ENCODE results near the gene AK9.

AK9 gene

DNA sequence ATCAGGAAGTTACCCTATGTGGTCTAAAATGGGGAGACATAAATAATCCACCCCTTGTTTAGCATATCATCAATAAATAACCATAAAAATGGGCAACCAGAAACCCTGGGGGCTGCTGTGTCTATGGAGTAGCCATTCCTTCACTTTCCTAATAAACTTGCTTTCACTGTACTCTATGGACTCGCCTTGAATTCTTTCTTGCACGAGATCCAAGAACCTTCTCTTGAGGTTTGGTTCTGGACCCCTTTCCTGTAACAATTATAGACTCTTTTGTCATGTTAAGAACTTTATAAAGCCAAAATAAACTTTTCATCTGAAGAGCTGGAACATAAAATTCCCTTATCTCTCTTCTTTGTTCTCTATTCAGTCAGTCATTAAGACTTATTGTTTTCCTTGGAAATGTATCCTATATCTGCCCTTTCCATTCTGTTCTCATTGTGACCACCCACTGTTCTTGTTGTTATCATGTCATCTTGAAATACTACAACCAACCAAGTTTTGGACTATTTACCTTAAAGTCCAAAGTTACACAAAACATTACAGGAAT lies 178.7 kb downstream of the AK9 start:
- TF ChIP-seq, protein P1, sequence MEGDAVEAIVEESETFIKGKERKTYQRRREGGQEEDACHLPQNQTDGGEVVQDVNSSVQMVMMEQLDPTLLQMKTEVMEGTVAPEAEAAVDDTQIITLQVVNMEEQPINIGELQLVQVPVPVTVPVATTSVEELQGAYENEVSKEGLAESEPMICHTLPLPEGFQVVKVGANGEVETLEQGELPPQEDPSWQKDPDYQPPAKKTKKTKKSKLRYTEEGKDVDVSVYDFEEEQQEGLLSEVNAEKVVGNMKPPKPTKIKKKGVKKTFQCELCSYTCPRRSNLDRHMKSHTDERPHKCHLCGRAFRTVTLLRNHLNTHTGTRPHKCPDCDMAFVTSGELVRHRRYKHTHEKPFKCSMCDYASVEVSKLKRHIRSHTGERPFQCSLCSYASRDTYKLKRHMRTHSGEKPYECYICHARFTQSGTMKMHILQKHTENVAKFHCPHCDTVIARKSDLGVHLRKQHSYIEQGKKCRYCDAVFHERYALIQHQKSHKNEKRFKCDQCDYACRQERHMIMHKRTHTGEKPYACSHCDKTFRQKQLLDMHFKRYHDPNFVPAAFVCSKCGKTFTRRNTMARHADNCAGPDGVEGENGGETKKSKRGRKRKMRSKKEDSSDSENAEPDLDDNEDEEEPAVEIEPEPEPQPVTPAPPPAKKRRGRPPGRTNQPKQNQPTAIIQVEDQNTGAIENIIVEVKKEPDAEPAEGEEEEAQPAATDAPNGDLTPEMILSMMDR (IDR thresholded peaks at IDR 0.05; ENCODE audit: low read depth, low read length, missing control alignments), result no peak

DNA sequence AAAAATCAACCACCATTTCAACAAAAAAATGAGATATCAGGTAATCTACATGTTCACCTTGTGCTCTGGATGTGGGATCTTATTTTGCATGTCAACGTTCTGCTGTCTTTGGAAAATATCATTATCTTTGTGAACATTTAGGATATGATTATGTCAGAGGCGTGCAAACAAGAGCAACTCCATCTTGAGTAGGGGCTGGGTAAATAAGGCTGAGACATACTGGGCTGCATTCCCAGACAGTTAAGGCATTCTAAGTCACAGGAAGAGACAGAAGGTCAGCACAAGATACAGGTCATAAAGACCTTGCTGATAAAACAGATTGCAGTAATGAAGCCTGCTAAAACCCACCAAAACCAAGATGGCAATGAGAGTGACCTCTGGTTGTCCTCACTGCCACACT lies 179.2 kb downstream of the AK9 start:
- TF ChIP-seq, protein P1 (IDR thresholded peaks at IDR 0.05; ENCODE audit: low read depth, low read length, missing control alignments), result no peak
- DNase-seq (ENCODE audit: extremely low read depth, low read depth), result no peak
- H3K4me3 ChIP-seq (replicated peaks; ENCODE audit: low read depth, low read length), result no peak overlapping the region

More for the DNA sequence above, 178.7 kb downstream of the AK9 start:
- no peak overlapping the region for H3K4me3 ChIP-seq (replicated peaks; ENCODE audit: low read depth, low read length)
- DNase-seq (ENCODE audit: extremely low read depth, low read depth), result no peak

DNA sequence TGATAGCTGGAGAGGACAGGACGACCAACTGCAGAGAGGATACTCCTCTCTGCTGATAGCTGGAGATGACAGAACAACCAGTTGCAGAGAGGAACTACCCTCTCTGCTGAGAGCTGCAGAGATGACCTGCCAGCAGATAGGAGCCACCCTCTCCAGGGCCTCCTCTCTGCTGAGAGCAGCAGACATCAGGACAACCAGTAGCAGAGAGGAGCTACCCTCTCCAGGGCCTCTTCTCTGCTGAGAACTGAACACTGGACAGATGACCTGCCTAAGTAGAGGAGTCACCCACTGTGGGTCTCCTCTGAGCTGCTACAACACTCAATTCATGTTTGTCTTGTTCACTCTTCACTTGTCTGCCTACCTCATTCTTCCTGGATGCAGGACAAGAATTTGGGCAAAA lies 180.6 kb downstream of the AK9 start:
- no peak overlapping the region for H3K4me3 ChIP-seq (replicated peaks; ENCODE audit: low read depth, low read length)
- TF ChIP-seq, protein P1 (IDR thresholded peaks at IDR 0.05; ENCODE audit: low read depth, low read length, missing control alignments), result no peak
- DNase-seq (ENCODE audit: extremely low read depth, low read depth), result no peak

DNA sequence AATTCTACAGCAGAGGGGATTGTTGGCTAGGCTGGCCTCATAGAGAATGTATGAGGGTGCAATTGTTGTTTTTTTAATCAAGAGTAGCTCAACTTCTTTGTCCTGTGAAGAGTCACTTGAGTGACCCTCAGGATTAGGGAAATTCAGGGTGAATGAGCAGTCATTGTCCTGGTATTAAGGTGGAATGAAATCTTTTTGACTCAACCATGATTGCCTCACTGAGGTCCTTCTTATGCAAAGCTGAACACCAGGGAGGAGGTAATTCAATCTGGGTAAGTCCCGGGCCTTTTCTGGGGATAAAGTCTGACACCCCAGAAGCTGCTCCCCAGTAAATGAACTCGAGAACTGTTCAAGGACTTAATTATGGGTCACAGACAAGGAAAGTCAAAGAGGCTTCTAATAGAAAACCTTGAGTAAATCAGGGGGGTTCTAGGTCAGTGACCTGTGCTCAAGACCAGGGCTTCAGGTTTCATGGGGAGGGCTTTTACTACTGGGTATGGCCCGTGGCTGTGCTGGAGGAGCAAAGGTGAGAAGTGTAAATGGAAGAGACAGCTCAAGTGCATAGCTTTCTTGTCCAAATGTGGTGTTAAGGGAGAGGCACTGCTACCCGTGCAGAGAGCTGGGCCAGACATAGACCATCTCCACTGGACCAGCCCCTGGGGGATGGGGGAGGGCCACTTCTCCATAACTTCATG lies 182.7 kb downstream of the AK9 start:
- no peak overlapping the region for H3K4me3 ChIP-seq (replicated peaks; ENCODE audit: low read depth, low read length)
- DNase-seq (ENCODE audit: extremely low read depth, low read depth), result no peak
- TF ChIP-seq, protein P1 (IDR thresholded peaks at IDR 0.05; ENCODE audit: low read depth, low read length, missing control alignments), result no peak

DNA sequence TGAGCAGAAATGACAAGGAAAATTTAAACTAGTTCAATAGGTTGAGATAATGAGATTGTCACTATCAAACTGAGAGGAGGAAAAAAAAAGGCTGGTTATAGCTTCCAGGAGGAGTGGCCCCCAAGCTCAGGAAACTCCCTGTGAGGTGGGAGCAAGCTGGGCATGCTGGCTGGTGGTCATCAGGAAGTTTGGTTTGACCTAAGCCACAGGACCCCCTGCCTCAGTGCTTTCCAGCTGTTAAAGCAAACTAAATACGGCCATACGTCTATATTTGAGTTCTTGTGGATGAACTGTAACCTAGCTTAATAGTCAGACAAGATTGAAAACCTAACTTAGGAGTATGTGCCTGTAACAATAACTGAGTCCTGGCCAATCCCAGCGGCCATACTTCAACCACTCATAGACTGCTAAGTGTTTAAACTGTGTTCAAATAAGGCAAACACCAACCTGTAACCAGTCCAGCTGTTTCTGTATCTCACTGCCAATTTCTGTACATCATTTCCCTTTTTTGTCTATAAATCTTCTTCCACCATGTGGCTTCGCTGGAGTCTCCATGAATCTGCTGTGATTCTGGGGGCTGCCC lies 183.4 kb downstream of the AK9 start:
- H3K4me3 ChIP-seq (replicated peaks; ENCODE audit: low read depth, low read length), result no peak overlapping the region
- DNase-seq (ENCODE audit: extremely low read depth, low read depth), result no peak
- TF ChIP-seq, protein P1 (IDR thresholded peaks at IDR 0.05; ENCODE audit: low read depth, low read length, missing control alignments), result no peak

DNA sequence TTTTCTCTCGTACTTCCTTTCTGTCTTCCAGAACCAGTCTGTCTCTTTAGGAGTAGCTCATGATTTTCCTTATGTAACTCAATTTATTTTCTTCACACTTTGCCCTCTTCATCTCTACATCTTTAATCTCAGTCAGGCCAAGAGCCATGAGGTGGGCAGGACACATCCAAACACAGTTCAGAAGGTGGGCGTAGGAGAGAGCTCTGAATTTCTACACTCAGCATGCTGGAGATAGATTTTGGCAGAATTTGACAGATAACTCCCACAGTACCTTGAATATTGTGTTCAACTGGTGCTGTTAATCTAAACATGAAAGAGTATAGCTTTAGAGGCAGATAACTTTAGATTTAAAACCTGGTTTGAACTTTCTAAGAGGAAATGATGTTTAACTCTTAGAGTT lies 184.2 kb downstream of the AK9 start:
- TF ChIP-seq, protein P1 (IDR thresholded peaks at IDR 0.05; ENCODE audit: low read depth, low read length, missing control alignments), result no peak
- no peak for DNase-seq (ENCODE audit: extremely low read depth, low read depth)
- H3K4me3 ChIP-seq (replicated peaks; ENCODE audit: low read depth, low read length), result no peak overlapping the region
